GM11168 (cell line): ENCODE data around the gene SIGMAR1.

ENCODE experiments used
- in situ Hi-C: fragments of 300-500 bp; cut with MboI; formaldehyde crosslinking; loops from one replicate; pipeline ENCODE4 v1.12.0; 2022; ENCODE audit warnings: low sequenced_read_pairs; ENCODE audit not compliant: unreplicated experiment

SIGMAR1 gene

GRCh38 chr9:34633851-34634550 is 3.6 kb downstream of the SIGMAR1 start:
- in situ Hi-C loops, result no loop called here

GRCh38 chr9:34633166-34633565 is 4.4 kb downstream of the SIGMAR1 start:
- in situ Hi-C loops, result no loop called here

GRCh38 chr9:34630402-34631154 is 7.0 kb downstream of the SIGMAR1 start:
- in situ Hi-C loops, result no loop called here

- in situ Hi-C loops, result no loop called here
These were observed 8.1 kb downstream of the SIGMAR1 start for GRCh38 chr9:34629491-34629808.

- in situ Hi-C loops, result no loop called here
These were observed 8.7 kb downstream of the SIGMAR1 start, which contains the start of gene ARID3C for GRCh38 chr9:34628656-34629490. Gene ARID3C, minus strand, starts transcription at chr9:34629066. Its CDS starts 1,052 bp downstream, at chr9:34628014.

- in situ Hi-C loops, result no loop called here
These were observed 9.6 kb downstream of the SIGMAR1 start for GRCh38 chr9:34627716-34628655.

GRCh38 chr9:34625186-34625486 is 12.5 kb downstream of the SIGMAR1 start:
- in situ Hi-C loops, result no loop called here

- in situ Hi-C loops, result no loop called here
These were observed 13.0 kb downstream of the SIGMAR1 start for GRCh38 chr9:34624475-34625185.

- in situ Hi-C loops, result no loop called here
These were observed 14.0 kb downstream of the SIGMAR1 start for GRCh38 chr9:34623374-34624235.

GRCh38 chr9:34620061-34620994 is 17.3 kb downstream of the SIGMAR1 start, which contains the start of gene DCTN3:
Gene DCTN3, minus strand, starts transcription at chr9:34620495. Its CDS starts 31 bp downstream, at chr9:34620464.
- in situ Hi-C loops, result no loop called here

GRCh38 chr9:34615132-34615531 is 22.5 kb downstream of the SIGMAR1 start:
- in situ Hi-C loops, result no loop called here

- in situ Hi-C loops, result no loop called here
These were observed 24.7 kb downstream of the SIGMAR1 start for GRCh38 chr9:34612788-34613390.

- in situ Hi-C loops, result no loop called here
These were observed 25.5 kb downstream of the SIGMAR1 start, which contains the start of gene RPP25L for GRCh38 chr9:34611811-34612787. Gene RPP25L, minus strand, starts transcription at chr9:34612097. Its CDS starts 801 bp downstream, at chr9:34611296.

GRCh38 chr9:34611251-34611810 is 26.3 kb downstream of the SIGMAR1 start:
- in situ Hi-C loops, result no loop called here

- in situ Hi-C loops, result no loop called here
These were observed 27.0 kb downstream of the SIGMAR1 start for GRCh38 chr9:34610434-34611206.
